GM19467 (cell line): Measurements from ENCODE around the gene SEC24B.
"Not testable (repeated sequence)": the region's sequence is repeated elsewhere in the genome, so short reads cannot be mapped to it uniquely, and the experiment has no call there.

Experiments used
- ATAC-seq: cut with Tn5 transposase; IDR thresholded peaks from one replicate; pipeline ENCODE4 v1.9.1; 2021; ENCODE audit warnings: mild to moderate bottlenecking, moderate library complexity; ENCODE audit not compliant: unreplicated experiment

SEC24B gene

DNA sequence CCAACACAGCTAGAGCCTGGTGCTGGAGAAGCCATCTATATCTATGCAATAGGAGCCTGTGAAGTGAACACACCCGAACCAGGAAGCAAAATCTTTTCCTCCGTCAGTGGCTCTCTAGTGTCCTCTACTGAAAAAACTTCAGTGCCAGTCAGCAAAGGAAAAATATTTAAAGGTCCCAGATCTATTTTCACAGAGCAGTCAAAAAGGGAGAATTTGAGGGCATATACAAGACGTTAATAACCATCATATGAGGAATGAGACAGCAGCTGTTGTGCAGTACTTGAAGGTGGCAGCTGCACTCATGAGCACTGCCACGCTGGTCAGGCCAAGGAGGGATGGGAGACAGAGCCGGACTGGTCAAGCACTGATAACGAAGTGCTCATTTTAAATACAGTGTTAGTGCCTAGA is 140.8 kb downstream of the SEC24B start:
- no peak for ATAC-seq

DNA sequence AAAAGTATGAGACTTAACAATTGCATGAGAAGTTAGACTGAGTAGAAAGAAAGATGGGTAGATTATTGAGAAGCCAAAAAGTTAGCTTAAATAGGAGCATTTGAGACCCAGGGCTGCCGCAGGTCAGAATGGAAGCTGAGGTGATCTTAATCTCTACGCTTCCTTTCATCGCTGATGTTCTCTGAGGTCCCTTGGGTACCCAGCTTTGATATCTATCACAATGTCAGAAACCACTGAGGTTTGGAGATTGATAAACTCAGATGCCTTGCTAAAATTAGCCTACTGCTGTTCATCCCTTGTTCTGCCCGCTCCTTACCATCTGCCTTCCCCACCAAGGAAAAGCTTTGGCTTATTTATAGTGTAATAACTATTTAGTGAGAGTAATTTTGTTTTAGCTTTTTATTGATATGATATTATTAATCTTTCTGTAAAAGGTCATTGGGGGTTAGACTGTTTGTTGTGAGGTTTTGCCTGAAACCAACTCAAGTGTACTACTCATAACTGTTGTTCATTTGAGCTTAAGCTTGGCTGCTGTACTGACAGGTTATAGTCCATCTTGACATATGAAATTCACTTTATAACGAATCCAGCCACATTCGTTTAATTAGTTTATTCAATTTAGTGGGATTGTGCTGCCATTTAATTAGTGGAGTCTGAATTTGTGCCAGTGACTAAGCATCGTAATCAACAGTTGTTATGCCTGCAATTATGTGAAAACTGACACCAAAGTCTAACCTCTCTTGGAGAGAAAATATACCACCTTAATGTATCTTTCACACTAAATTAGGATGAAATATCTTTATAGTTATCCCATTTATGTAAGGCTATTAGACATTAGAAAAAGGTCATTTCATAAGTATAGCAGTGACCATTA is 141.6 kb downstream of the SEC24B start:
- ATAC-seq, result no peak

GRCh38 chr4:109576462-109576861 is 142.8 kb downstream of the SEC24B start:
- ATAC-seq, result no peak

GRCh38 chr4:109578846-109579245 is 145.2 kb downstream of the SEC24B start:
- no peak for ATAC-seq

GRCh38 chr4:109579997-109580396 is 146.4 kb downstream of the SEC24B start:
- ATAC-seq, result not testable (repeated sequence)

- peak; percentile 92 for ATAC-seq
Measured at GRCh38 chr4:109588176-109588575, 154.6 kb downstream of the SEC24B start.

DNA sequence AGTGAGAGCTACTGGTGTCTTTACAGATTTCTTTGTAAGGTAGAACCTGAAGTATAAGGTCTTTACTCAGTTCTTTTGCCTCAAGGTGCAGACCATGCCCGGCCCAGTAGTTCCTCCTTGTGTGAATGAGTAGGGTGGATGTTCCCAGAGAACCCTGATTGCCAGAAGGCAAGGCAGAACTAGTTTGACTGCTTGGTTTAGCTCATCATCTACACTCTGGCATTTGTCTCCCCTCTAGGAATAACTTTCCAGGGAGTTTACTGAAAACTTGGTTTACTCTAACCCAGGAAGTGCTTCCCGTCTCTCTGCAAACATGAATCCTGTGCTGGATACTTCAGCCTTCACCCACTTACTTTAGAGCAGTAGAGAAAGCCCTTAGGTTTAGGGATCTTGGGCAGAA is 155.5 kb downstream of the SEC24B start:
- ATAC-seq, result no peak

DNA sequence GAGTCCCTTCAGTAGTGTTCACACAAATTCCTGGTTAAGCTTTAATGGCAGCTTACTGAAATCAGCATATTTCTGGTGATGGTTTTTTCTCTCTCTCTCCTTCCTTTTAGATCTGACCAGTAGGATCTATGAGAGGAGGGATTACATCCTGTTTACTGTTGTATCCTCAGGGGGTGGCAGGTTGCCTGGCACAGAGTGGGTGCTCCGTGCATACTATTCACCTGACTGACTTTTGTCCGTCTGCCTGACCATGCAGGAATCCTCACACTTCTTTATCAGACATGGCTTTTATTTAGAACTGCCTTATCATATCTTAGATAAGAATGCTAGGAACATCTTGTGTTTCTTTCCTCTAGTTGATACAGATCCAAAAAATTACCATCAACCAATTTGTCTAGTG is 156.0 kb downstream of the SEC24B start:
- no peak for ATAC-seq
